Activated CD4-positive, alpha-beta T cell treated with anti-CD3 and anti-CD28 coated beads, Interleukin-10, Interleukin-2, amounts not matched to agents 100 ng/mL and 50 ng/mL, durations not matched to agents 16 hours and 8 hours (primary cell): ENCODE measurements around the gene MAP3K8.
"Not testable (repeated sequence)": the region's sequence is repeated elsewhere in the genome, so short reads cannot be mapped to it uniquely, and the experiment has no call there.

Experiments used
- DNase-seq: peaks from one replicate; pipeline ENCODE4 v3.0.0-alpha.2; 2020

Gene MAP3K8

DNA sequence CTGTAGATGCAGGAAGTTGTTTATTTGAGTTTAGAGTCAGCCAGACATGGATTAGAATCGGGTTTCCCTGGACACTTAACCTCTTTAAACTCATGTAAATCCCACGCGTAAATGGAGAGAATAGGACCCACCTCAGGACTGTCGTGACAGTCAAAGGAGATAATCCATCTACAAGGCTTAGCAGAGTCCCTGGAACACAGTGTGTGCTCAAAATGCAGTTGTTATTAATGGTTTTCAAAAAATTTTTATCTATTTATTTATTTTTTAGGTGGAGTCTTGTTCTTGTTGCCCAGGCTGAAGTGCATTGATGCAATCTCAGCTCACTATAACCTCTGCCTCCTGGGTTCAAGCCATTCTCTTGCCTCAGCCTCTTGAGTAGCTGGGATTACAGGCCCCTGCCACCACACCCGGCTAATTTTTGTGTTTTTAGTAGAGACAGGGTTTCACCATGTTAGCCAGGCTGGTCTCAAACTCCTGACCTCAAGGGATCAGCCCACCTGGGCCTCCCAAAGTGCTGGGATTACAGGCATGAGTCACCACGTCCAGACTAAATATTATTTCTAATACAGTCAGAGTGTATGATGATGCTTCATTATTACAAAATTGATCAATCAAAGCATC, 10.2 kb upstream of the MAP3K8 start:
- not testable (repeated sequence) for DNase-seq

DNA sequence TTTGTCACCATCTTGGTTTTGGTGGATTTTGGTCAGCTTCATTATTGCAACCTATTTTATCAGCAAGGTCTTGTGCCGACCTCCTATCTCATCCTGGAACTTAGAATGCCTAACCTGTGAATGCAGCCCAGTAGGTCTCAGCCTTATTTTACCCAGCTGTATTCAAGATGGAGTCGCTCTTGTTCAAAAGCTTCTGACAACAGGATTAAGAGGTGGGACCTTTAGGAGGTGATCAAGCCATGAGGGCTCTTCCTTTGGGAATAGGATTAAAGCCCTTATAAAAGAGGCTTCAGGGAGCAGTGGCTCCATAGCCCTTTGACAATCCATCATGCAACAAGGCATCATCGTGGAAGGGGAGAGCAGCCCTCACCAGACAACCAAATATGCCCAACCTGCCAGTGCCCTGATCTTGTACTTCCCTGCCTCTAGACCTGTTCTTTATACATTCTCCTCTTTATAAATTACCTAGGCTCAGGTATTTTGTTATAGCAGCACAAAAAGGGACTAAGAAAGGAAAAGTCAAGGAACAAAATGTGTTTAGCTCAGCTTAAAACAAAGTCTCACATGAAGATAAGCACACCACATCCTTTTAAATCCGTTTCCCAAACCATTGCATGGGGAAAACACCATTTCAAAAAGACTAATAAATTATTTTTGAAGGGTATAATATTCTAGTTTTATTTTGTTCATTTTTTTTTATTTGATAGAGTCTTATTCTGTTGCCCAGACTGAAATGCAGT, 8.5 kb upstream of the MAP3K8 start:
- DNase-seq = no peak

DNA sequence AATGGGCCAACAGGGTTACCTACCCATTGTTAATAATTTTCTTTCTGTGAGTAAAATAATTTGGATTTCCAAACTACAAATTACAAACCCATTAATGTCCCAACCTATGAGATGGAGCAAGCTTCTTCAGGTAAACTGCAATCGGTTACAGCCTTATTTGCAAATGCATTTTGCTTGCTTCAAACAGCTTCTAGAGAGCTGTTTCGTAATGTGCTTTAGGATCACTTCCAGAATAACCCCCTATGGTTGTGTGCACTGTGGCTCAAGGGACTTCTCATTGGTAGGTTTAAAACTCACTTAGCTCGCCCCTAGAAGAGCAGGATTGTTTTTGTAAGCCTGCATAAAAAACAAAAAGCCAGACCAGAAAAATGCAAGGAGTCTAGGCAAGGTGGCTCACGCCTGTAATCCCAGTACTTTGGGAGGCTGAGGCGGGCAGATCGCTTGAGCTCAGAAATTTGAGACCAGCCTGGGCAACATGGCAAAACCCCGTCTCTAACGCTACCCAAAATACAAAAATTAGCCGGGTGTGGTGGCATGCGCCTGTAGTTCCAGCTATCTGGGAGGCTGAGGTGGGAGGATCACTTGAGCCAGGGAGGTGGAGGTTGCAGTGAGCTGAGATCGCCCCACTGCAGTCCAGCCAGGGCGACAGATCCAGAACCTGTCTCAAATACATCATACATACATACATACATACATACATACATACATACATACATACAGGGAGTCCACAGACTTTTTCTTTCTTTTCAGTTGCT, 3.3 kb upstream of the MAP3K8 start:
- DNase-seq = no peak

DNA sequence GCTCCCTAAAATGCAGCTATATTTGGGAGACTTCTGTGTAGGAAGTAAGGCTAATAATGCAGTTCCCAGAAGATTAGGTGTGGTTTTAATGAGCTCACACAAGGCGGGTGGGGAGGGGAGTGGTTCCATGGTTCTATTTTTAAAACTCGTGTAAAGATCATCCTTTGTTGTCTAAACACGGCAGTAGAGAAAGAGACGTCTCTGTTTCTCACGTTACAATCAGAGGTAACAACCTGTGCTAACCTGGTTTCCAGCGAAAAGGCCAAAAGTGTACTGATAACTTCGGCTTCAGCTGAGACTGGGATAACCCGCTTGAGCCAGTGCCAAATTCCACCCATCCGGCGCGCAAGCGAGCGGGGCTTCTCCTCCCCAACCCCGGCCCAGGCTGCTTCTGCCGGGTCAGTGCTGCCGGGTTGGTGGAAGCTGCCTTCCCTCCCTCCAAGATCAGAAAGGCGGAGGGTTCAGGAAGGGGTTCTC, 2.5 kb upstream of the MAP3K8 start:
- no peak for DNase-seq

DNA sequence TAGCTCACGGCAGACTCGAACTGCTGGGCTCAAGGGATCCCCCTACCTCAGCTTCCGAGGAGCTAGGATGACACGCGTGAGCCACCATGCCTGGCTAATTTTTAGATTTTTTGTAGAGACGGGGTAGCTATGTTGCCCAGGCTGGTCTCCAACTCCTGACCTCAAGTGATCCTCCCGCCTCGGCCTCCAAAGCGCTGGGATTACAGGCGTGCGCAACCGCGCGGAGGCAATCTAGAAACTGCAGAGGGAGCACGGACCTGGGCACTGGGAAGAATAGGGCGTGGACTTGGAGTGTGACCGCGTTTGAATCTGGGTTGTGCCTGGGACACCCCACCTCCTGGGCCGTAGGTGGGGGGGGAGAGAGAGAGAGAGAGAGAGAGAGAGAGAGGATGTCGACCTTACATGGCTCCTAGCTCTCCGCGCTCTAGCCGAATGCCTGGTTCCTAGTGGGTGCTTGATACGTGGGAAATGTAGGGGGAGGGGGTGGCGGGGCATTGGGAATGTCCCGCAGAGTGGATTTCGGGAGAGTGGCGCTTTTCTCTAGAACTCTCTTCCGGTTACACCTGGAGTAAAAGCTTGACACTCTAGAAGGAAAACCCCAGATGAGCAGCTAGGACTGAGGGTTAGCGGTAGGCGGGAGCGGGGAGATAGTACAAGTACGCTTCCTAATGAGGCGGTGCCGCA, 1.2 kb upstream of the MAP3K8 start:
- DNase-seq = peak; percentile 36

DNA sequence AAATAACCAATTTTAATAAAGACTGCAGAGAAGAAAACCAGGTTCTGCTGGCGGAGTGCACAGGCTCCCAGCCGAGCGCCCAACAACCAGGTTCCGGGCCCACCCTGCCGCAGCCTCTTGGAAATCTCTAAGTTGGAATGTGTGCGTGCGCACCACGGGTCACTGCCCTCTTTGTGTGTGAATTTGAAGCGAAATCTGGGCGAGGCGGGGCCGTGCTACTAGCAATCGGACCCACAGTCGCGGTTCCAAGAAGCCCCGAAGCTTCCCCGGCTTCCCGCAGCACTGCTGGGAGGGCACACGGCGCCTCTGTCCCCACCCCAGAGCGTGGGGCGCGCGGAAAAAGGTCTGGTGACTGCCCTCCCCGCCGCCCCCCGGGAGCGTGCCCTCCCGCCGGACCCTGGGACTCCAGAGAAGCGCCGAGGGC, 666 bp upstream of the MAP3K8 start:
- peak; percentile 50 for DNase-seq

DNA sequence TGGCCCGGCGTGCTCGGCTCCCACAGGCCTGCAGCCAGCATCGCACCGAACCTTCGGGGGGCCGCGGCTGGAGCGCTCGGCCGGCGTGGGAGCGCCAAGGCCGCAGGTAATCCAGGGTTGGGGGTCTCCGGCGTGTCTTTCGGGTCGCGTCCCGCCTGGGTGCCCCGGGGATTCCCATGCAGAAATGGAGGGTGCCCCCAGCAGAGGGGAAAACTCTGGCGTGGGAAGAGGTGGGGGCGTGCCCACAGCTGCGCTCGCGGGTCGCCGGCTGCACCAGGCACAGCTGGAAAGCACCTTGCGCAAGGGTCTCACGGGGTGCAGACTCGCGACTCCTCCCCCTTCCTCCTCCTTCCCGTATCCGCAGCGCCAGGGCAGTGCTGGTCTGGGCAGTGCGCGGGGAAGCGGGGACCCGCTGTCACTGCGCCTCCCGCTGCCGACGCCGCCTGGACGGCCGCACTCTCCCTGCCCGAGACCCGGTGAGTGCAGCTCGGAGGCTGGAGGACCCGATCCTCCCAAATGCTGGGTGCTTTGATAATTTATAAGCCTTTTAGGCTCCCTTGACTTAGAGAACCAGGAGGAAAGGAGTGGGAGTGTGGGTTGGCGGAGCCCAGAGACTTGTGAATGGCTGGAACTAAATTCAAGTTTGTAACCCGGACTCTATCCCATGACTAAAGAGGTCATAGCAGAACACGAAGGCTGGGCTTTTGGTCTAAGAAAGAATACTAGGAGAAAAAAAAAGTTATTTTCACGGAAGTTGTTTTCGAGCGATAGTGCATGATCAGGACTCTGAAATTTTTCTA, 489 bp downstream of the MAP3K8 start:
- DNase-seq = peak; percentile 87

DNA sequence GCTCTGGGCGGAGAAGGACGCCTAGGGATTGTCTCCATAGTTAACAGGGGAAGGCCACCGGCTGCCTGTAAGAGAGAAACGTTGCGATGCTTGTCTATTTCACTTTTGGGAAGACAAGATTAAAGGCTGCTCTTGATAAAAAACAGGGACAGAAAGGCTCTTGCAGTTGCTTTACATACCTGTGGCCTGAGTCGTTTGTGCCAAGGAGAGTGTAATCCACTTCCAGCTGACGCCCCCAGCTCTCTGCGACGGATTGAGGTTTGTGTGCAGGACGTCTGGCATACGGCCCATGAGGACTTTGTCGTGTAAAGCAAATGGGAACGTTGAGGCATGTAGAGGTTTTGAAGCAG, 1.1 kb downstream of the MAP3K8 start:
- DNase-seq = peak; percentile 36

DNA sequence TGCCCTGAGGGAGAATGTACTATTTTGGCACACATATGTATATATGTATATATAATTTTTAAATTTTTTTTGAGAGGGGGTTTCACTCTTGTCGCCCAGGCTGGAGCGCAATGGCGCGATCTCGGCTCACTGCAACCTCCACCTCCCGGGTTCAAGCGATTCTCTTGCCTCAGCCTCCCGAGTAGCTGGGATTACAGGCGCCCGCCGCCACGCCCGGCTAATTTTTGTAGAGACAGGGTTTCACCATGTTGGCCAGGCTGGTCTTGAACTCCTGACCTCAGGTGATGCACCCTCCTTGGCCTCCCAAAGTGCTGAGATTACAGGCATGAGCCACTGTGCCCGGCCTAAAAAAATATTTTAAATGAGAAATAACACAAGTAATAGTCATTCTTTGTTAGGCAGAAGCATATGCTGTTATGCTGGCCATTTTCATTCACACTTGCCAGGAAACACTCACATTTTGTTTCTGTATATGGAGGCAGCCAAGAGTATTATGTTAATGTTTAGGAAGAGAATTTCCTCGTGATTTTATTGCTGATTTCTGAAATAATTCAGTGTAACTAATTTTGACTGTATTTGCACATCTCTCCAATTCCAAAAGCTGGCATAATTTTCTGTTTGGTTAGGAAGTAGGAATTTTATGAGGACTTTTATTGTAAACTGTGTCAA, 1.6 kb downstream of the MAP3K8 start:
- DNase-seq = not testable (repeated sequence)

DNA sequence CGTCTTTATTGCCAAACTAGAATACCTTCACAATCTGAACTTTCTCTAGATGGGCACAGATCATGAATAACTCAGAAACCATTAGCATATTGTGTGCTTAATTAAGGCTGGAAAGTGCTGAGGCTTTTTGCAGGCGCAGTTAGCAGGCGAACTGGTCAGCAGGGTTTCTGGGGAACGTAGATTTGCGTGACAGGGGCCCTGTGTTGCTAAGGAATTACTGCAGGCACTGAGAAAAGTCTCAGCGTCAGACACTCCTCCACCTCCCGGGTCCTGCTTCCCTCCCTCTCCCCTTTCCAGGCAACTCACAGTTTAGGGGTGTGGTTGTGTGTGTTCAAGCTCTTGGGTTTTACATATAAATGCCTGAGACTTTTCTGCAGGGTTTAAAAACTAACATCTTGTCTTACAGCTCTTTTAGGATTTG, 2.2 kb downstream of the MAP3K8 start:
- peak; percentile 52 for DNase-seq

DNA sequence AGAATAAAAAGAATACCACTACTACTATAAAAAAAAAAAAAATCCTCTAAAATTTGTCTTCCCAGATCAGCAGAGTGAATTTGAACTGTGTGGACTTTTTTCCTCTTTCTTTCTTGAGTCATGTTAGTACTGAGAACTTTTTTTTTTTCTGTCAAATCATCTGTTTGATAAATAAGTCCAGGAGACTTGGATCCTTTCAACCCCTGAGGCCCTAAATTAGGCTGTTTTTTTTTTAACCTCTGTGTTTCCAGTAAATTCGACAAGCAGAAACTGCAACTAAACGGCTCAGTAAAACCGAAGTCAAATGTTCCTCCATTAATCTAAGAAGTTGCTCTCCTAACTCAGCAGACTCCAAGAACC, 2.7 kb downstream of the MAP3K8 start:
- no peak for DNase-seq

DNA sequence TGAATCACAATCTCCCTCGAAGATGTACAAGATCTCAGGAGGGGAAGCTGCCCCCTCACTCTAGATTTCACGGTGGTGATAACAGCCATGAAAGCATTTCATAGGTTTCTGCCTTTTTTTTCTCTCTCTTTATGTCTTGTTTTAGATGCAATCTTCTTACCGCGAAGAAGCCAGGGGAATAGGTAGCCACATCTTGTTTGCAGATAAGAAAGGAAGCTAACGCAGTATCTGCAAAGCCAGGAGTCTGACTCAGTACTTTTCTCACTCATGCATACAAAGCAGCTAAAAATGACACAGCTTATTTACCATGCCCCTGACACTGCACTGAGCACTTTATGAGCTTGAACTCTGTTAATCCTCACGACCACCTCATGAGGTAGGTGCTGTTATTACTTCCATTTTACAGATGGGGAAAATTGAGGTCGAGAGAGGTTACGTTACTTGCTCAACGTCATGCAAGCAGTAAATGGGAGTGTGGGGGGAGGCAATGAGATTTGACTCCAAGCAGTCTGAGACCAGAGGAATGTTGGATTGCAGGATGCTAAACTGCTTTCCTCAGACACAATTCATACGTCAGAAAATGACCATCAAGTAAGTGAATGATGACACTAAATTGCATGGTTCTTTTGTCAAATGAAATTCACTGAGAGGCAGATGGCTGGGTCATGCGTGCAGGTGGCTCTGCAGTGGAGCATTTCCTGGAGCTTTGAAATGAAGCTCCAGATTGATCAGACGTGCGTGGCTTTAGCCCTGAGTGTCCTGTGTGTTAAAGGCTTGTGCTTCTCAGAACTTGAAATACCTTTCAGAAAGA, 3.3 kb downstream of the MAP3K8 start:
- DNase-seq = peak; percentile 86

DNA sequence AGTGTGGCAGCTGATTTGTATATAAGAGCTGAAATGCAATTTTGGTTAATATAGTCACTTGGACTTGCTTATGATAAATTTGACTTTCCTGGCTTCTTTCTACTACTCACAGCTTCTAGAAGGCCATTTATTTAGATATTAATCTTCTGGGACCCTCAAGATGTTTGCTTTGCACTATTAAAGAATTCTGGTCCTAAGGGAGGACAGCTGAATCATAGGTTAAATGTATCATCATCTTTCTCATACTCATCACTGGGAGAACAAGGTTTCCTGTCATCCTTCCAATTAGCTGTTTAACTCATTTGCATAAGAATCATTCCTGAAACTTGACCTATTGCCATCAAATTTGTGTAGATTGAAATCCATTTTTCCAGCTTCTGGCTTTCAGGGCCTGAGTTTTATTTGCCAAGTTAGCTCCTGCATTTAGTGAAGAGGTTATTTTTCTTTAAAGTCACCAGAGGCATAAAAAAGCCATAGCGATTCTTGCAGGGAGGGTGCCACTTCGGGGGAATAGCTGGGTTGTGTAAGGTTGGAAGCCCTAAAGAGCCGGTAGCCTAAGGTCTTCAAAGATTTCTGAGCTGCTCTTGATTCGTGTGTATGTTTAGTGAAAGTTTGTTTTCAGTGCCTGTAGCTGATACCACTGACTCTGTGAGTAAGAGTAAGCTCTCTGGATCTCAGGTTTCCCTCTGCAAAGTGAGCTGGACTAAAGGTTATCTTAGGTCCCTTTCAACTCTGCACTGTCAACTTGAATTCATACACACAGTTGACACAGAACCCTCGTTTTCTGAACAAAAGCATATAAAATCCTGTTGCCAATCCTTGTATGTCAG, 4.3 kb downstream of the MAP3K8 start:
- no peak for DNase-seq

DNA sequence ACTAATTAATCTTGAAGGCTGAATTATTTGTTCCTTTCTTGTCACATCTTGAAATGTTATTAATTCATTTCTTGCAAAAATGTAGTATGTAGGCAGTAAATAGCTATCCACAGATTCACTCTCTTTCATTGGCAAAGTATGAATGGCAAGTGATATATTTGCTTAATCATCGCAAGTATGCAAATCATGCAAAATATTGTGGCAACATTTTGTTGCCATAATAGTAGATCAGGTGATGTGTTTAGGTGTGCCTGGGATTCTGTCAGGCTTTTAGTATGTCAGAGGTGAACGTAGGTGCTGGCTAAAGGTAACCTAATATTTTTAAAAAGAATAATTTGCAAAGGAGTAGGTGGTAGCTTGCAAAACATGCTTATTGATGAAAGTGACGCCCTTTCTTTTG, 5.9 kb downstream of the MAP3K8 start:
- DNase-seq = no peak

DNA sequence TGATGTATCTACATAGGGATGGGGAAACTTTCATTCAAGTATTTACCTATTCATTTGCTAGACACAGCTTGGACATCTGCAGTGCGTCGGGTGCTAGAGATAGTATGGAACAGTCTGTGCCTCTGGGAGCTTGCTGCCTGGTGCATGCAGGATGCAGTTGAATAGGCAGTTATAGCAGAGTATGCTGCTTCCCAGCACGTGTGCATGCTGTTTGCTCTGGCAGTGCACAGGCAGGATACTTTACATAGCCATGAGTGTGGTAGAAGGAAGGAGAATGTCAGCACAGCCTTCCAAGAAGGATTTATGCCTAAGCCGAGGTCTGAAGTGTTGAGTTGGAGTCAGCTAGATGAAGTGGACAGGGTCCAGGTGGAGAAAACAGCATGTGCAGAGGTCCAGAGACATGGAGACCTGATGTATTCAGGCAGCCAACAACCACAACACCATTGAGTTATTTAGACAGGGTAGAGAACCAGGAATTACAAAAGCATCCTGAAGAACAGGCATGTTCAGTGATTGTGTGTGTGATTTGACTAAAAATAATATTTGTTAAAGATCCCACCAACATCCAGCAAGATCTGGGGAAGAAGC, 8.1 kb downstream of the MAP3K8 start:
- DNase-seq = no peak

DNA sequence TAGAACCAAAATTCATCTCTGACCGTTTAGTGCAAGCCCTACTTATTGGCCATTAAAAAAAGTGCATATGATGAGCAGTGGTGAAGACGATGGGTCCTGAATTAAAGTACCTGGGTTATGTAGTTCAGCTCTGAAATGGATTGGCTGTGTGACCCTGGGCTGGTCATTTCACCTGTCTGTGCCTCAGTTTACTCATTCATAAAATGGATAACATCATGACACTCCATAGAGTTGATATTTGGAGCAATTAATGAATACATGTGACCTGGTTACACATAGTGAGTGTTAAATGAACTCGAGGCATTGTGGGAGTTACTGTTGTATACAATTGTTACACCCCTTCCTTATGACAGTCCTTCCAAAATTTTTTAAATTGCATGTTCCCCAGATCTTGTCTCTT, 9.1 kb downstream of the MAP3K8 start:
- no peak for DNase-seq

DNA sequence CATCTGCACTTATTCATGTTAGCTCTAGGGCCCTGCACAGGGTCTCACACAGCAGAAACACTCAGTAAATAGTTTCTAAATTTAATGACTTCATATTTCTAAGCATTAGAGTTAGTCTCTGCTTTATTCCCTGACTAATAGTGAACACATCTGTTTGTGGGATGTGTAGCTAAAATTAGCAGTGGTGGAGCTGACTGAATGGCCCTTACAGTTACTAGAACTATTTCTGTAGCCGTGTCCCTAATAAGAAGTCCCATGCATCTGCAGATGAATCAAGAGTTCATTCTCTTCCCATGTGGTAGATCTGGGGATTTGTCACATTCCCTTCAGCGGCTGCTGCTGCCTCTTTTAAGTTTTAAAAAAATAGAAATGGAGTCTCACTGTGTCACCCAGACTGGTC, 11.7 kb downstream of the MAP3K8 start:
- no peak for DNase-seq

DNA sequence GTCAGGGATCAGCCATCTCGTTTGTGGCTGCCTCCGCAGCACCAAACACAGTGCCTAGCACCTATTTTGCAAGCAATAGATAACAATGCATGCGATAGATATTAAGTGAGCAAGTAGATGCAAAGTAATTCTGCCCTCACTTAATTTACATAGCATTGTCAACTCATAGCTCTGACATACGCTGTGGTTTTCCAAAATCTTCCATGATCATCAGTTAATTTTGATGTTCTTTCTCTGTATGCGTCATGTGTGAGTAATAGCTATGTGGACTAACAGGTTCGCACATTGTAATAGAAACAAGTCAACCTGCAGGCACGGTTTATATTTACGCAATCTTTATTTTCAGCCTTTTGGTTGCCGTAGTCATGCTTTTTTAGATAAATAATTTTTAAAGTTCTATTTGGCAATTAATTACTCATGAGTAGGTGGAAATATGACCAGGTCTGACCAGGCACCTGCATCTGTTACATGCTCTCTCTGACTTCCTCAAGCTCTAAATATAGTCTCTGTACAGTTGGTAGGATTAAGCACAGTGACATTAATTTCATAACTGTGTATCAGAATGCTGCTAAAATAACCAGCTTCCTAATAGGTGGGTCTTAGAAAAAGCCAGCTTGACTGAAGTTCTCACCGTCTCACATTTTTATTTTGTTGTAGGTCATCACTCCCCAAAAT, 13.3 kb downstream of the MAP3K8 start:
- peak; percentile 77 for DNase-seq

DNA sequence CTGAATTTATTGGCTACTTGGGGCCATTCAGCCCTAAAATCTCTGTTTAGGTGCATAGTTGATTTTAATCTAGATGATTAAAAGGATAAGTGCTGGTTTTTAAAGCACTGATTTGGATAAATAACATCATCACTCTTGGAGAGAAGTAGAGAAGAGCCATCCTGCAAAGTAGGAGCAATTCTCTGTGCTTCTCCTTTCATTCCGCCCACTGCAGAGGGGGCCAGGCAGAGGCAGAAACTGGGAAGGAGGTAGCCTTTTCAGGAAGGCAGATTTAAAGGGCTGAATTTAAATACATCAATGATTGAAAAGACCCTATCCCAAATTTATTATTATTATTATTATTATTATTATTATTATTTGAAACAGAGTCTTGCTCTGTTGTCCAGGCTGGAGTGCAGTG, 14.1 kb downstream of the MAP3K8 start:
- no peak for DNase-seq
